Measurements from ENCODE around the gene RPS6KB2.
A peak's percentile ranks its signal among the peaks of the same experiment; 100 is the strongest.

Gene RPS6KB2

DNA sequence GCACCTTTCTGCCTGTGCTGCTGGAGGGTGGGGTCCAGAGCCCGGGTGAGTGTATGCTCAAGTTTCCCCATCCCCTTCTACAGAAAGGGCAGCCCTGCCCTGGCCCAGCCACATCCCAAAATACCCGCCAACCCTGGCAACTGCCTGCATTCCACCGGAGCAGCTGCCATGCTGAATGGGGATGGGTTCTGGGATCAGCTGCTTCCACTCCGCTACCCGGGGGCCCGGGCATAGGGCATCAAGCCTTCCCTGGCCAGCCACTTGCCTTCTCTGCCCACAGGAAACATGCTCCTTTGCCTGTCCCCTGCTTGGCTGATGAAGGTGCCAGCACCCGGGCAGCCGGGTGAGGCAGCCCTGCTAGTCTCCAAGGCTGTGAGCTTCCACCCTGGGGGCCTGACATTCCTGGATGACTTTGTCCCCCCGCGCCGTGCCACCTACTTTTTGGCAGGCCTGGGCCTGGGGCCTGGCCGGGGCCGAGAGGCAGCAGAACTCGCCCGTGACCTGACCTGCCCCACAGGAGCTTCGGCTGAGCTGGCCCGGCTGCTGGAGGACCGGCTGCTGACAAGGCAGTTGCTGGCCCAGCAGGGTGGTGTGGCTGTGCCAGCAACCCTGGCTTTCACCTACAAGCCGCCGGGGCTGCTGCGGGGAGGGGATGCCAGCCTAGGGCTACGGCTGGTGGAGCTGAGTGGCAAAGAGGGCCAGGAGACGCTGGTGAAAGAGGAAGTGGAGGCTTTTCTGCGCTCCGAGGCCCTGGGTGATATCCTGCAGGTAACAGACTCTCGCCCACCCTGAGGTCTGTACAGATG, 9.6 kb upstream of the RPS6KB2 start:
- no peak for DNase-seq (ENCODE audit: low read depth)
- H3K4me3 ChIP-seq (ENCODE audit: control insufficient read depth, low read depth, low read length) = no peak overlapping the region
- TF ChIP-seq, protein P1, sequence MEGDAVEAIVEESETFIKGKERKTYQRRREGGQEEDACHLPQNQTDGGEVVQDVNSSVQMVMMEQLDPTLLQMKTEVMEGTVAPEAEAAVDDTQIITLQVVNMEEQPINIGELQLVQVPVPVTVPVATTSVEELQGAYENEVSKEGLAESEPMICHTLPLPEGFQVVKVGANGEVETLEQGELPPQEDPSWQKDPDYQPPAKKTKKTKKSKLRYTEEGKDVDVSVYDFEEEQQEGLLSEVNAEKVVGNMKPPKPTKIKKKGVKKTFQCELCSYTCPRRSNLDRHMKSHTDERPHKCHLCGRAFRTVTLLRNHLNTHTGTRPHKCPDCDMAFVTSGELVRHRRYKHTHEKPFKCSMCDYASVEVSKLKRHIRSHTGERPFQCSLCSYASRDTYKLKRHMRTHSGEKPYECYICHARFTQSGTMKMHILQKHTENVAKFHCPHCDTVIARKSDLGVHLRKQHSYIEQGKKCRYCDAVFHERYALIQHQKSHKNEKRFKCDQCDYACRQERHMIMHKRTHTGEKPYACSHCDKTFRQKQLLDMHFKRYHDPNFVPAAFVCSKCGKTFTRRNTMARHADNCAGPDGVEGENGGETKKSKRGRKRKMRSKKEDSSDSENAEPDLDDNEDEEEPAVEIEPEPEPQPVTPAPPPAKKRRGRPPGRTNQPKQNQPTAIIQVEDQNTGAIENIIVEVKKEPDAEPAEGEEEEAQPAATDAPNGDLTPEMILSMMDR (IDR thresholded peaks at IDR 0.05; ENCODE audit: control insufficient read depth, insufficient read depth, low read depth, low read length, missing control alignments) = no peak

DNA sequence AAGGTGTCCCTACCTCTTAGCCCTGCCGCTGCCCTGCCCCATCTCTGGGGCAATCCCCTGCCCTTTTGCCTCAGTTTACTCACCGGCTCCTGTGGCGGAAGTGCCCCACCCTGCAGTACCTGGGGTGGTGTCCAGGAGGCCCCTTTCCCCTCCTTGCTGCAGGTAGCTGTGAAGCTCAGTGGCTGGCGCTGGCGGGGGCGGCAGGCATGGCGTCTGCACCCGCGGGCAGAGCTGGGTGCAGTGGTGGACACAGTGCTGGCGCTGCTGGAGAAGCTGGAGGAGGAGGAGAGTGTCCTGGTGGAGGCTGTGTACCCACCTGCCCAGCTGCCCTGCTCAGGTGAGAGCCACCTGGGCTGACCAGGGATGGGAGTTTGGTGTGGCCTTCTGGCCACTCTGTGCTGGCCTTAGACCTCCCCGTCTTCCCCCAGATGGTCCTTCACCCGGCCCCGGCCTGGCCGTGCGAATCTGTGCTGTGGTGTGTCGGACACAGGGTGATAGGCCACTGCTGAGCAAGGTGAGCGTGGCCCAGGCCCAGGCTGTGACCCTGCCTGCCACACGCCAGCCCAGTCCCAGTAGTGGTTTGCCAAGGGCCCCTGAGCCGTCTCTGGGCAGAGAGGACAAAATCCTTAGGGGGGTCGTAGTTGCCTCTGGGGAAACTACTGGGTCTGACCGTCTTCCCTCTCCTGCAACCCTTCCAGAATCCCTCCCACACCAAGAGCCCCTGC, 8.8 kb upstream of the RPS6KB2 start:
- no peak overlapping the region for H3K4me3 ChIP-seq (ENCODE audit: control insufficient read depth, low read depth, low read length)
- TF ChIP-seq, protein P1 (IDR thresholded peaks at IDR 0.05; ENCODE audit: control insufficient read depth, insufficient read depth, low read depth, low read length, missing control alignments) = no peak

DNA sequence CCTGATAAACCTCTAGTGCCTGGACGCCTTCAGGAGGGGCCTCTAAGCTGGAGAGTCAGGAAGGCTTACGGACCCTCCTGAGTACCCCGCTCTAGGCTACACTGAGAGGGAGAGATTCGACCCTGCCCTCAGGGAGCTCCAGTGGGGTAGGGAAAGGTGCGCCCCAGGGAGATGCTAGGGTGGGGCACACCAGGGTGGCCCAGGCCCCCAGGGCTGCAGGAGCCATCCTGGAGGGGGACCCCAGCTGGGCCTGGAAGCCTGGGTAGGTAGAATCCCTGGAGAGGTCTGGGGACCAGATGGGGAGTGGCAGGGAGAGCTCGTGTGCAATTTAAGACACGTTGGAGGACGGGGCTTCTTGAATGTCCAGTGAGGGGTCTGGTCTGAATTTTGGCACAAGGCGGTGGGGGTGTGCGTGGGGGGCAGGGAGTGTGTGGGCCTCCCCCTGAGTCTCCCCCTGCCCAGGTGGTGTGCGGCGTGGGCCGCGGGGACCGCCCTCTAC, 8.1 kb upstream of the RPS6KB2 start:
- peak overlapping the region; percentile 36 for H3K4me3 ChIP-seq (ENCODE audit: control insufficient read depth, low read depth, low read length)
- TF ChIP-seq, protein P1 (IDR thresholded peaks at IDR 0.05; ENCODE audit: control insufficient read depth, insufficient read depth, low read depth, low read length, missing control alignments) = no peak
- no peak for DNase-seq (ENCODE audit: low read depth)

More for the DNA sequence above, 8.8 kb upstream of the RPS6KB2 start:
- DNase-seq (ENCODE audit: low read depth) = no peak

DNA sequence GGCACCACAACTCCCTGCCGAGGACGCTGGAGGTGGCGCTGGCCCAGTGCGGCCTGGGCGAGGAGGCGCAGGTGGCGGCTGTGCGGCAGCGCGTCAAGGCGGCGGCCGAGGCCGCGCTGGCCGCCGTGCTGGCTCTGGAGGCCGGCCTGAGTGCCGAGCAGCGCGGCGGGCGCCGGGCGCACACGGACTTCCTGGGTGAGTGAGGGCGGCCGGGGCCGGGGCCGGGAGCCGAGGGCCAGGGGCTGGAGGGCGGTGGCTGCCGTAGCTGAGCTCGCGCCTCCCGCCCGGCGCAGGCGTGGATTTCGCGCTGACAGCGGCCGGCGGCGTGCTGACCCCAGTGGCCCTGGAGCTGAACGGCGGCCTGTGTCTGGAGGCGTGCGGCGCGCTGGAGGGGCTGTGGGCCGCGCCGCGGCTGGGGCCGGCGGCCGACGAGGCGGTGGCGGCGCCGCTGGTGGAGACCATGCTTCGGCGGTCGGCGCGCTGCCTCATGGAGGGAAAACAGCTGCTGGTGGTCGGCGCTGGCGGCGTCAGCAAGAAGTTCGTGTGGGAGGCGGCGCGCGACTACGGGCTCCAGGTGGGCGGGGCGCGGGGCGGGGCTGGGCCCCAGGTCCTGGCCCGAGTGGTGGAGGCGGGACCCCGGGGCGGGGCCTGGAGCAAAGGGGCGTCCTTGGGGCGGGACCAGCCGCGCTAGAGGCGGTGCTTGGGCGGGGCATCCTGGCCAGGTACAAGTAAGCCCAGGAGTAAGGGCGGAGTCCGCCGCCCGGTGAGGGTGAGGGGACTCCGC, 7.5 kb upstream of the RPS6KB2 start:
- peak; percentile 20 for DNase-seq (ENCODE audit: low read depth)
- H3K4me3 ChIP-seq (ENCODE audit: control insufficient read depth, low read depth, low read length) = peak overlapping the region; percentile 36
- TF ChIP-seq, protein P1 (IDR thresholded peaks at IDR 0.05; ENCODE audit: control insufficient read depth, insufficient read depth, low read depth, low read length, missing control alignments) = no peak

DNA sequence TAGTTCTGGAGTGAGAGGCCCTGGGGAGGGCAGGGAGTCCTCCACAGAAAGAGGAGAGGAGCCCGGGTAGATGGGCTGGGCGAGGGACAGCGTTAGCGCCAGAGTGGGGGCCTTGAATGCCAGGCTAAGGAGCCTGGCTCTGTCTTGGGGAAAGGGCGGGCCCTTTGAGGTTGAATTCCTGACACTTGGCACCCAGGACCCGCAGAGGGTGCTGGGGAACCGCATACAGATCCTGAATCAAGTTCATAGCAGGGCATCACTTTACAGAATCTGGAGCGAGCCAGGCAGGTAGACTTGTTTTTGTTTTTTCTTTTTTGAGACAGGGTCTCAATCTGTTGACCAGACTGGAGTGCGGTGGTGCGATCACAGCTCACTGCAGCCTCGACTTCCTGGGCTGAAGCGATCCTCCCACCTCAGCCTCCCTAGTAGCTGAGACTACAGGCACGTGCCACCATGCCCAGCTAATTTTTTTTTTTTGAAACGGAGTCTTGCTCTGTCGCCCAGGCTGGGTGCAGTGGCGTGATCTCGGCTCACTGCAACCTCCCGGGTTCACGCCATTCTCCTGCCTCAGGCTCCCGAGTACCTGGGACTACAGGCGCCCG, 6.8 kb upstream of the RPS6KB2 start:
- TF ChIP-seq, protein P1 (IDR thresholded peaks at IDR 0.05; ENCODE audit: control insufficient read depth, insufficient read depth, low read depth, low read length, missing control alignments) = no peak
- DNase-seq (ENCODE audit: low read depth) = no peak
- H3K4me3 ChIP-seq (ENCODE audit: control insufficient read depth, low read depth, low read length) = peak overlapping the region; percentile 21

DNA sequence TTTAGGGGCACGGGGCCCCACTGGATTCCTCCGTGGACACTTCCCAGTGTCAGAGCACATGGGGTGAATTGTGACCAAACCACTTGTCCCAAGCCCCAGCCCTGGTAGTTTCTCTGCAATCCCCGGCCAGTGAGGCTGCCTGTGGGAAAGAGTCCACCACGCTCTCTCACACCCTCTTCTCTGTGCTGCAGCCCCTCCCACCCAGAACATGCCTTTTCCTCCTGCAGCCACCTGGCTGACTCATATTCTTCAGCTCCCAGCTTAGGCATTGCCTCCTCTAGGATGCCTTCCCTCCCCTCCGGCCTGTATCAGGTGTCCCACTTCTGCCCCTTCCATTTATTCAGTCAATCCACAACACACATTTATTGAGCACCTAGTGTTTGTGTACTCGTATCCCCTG, 5.4 kb upstream of the RPS6KB2 start:
- no peak for DNase-seq (ENCODE audit: low read depth)
- no peak overlapping the region for H3K4me3 ChIP-seq (ENCODE audit: control insufficient read depth, low read depth, low read length)
- TF ChIP-seq, protein P1 (IDR thresholded peaks at IDR 0.05; ENCODE audit: control insufficient read depth, insufficient read depth, low read depth, low read length, missing control alignments) = no peak
